ENCODE results near the gene DPP10.

The DPP10 gene

GRCh38 chr2:114769110-114769509, 326.7 kb downstream of the DPP10 start:
- no peak overlapping the region for H3K27ac ChIP-seq

GRCh38 chr2:114769991-114770390, 327.6 kb downstream of the DPP10 start:
- TF ChIP-seq CTCF (conservative IDR thresholded peaks at IDR 0.05), result no peak
- TF ChIP-seq ZFX (IDR thresholded peaks at IDR 0.05), result no peak
- H3K27ac ChIP-seq, result no peak overlapping the region

More at GRCh38 chr2:114769110-114769509, 326.7 kb downstream of the DPP10 start:
- TF ChIP-seq CTCF (conservative IDR thresholded peaks at IDR 0.05) (no peak), ZFX (IDR thresholded peaks at IDR 0.05) (no peak)

- H3K27ac ChIP-seq, result no peak overlapping the region
- no peak for TF ChIP-seq CTCF (conservative IDR thresholded peaks at IDR 0.05)
- TF ChIP-seq ZFX (IDR thresholded peaks at IDR 0.05), result no peak
Observed at GRCh38 chr2:114784046-114784445, 341.6 kb downstream of the DPP10 start.

- TF ChIP-seq ZFX (IDR thresholded peaks at IDR 0.05) (no peak), CTCF (conservative IDR thresholded peaks at IDR 0.05) (no peak)
- H3K27ac ChIP-seq, result no peak overlapping the region
Observed at GRCh38 chr2:114784890-114785583, 342.6 kb downstream of the DPP10 start.

GRCh38 chr2:114786901-114787300, 344.5 kb downstream of the DPP10 start:
- TF ChIP-seq CTCF (conservative IDR thresholded peaks at IDR 0.05) (no peak), ZFX (IDR thresholded peaks at IDR 0.05) (no peak)
- no peak overlapping the region for H3K27ac ChIP-seq

GRCh38 chr2:114787486-114787885, 345.0 kb downstream of the DPP10 start:
- no peak overlapping the region for H3K27ac ChIP-seq
- TF ChIP-seq CTCF (conservative IDR thresholded peaks at IDR 0.05) (no peak), ZFX (IDR thresholded peaks at IDR 0.05) (no peak)

GRCh38 chr2:114789989-114790388, 347.5 kb downstream of the DPP10 start:
- no peak overlapping the region for H3K27ac ChIP-seq
- TF ChIP-seq ZFX (IDR thresholded peaks at IDR 0.05), result no peak
- TF ChIP-seq CTCF (conservative IDR thresholded peaks at IDR 0.05), result no peak

Measured in C4-2B (cell line).